K562 (cell line): Measurements from ENCODE around the gene CREB3L2. TPM values are rescaled to one million over a fixed set of nuclear protein-coding genes. Genes with fewer than 3 reads are reported as not detected.
A peak's percentile ranks its signal among the peaks of the same experiment; 100 is the strongest.

Experiments used
- ARID1B ChIP-seq: fragments of 450-650 bp; IDR thresholded peaks from 2 replicates; pipeline ENCODE4 v1.6.1; 2016; ENCODE audit warnings: antibody characterized with exemption, mild to moderate bottlenecking, inconsistent platforms
- ATF7 ChIP-seq: fragments of 450-650 bp; IDR thresholded peaks from 2 replicates; pipeline ENCODE4 v1.7.1; 2014; ENCODE audit warnings: mild to moderate bottlenecking, moderate library complexity
- EP300 ChIP-seq: IDR thresholded peaks from 2 replicates; pipeline ENCODE4 v1.6.1; 2012; ENCODE audit warnings: low read length, improper control_type of control experiment
- ESRRB ChIP-seq: fragments of 250-450 bp; sonication (Bioruptor Pico); IDR thresholded peaks from 2 replicates; pipeline ENCODE4 v1.5.0; 2020; ENCODE audit warnings: mild to moderate bottlenecking, moderate library complexity, borderline replicate concordance
- FOXA3 ChIP-seq, 2 experiments: fragments of 450-650 bp in 1 of 2; sonication (generic) in 1 of 2; formaldehyde crosslinking; IDR thresholded peaks in 1 of 2; conservative IDR thresholded peaks in 1 of 2; 2 replicates each; pipeline versions ENCODE4 v1.4.0 to v1.8.0; 2020 to 2022; ENCODE audit warnings: mild to moderate bottlenecking in 2 of 2, missing genetic modification reagents in 1 of 2
- HES1 ChIP-seq: fragments of 450-650 bp; IDR thresholded peaks from 2 replicates; pipeline ENCODE4 v1.6.1; 2016; ENCODE audit warnings: low read depth, mild to moderate bottlenecking, moderate library complexity
- MCM5 ChIP-seq: fragments of 450-650 bp; IDR thresholded peaks from 2 replicates; pipeline ENCODE4 v1.6.1; 2016; ENCODE audit warnings: low read depth
- NCOA1 ChIP-seq: fragments of 450-650 bp; IDR thresholded peaks from 2 replicates; pipeline ENCODE4 v1.6.1; 2016; ENCODE audit warnings: low read depth
- NEUROD1 ChIP-seq: fragments of 150-350 bp; IDR thresholded peaks from 2 replicates; pipeline ENCODE4 v1.6.1; 2014; ENCODE audit warnings: borderline replicate concordance, low read length, low read depth; ENCODE audit not compliant: partially characterized antibody
- RFX7 ChIP-seq: fragments of 250-450 bp; sonication (Bioruptor Pico); IDR thresholded peaks from 2 replicates; pipeline ENCODE4 v1.5.1; 2021; ENCODE audit warnings: mild to moderate bottlenecking
- SP1 ChIP-seq: sonication (generic); formaldehyde crosslinking; IDR thresholded peaks from 2 replicates; pipeline ENCODE4 v1.8.1; 2022; ENCODE audit warnings: mild to moderate bottlenecking, missing genetic modification reagents
- TGIF2 ChIP-seq: sonication (generic); formaldehyde crosslinking; IDR thresholded peaks from 2 replicates; pipeline ENCODE4 v1.8.1; 2022; ENCODE audit warnings: mild to moderate bottlenecking, missing genetic modification reagents, moderate library complexity
- ZNF121 ChIP-seq: sonication (generic); formaldehyde crosslinking; conservative IDR thresholded peaks from 2 replicates; pipeline ENCODE4 v1.8.0; 2022; ENCODE audit warnings: missing genetic modification reagents
- ZNF3 ChIP-seq: fragments of 250-450 bp; sonication (Bioruptor Pico); IDR thresholded peaks from 2 replicates; pipeline ENCODE4 v1.5.0; 2021; ENCODE audit warnings: mild to moderate bottlenecking, moderate library complexity
- ZNF324 ChIP-seq: fragments of 250-450 bp; sonication (Bioruptor Pico); IDR thresholded peaks from 2 replicates; pipeline ENCODE4 v1.4.0; 2020; ENCODE audit warnings: mild to moderate bottlenecking
- ZNF696 ChIP-seq: fragments of 250-450 bp; sonication (Bioruptor Pico); conservative IDR thresholded peaks from 2 replicates; pipeline ENCODE4 v1.4.0; 2020; ENCODE audit warnings: mild to moderate bottlenecking, moderate library complexity
- polyA plus RNA-seq, 8 experiments: library from polyadenylated mRNA; depleted of rRNA in 4 of 8; stranded (reverse) in 5 of 8; unstranded in 3 of 8; fragments of >200 nt; fragmentation: Nextera tagmentation in 2 of 8; fragmentation: Illumina TruSeq in 1 of 8; extraction: Ambion mirVana in 2 of 8; extraction: Trizol in 1 of 8; gene quantifications; 2 replicates each; pipeline versions ENCODE4 v1.2.1 to v1.2.3, GENCODE V29; 2011 to 2014; ENCODE audit warnings: inconsistent platforms in 1 of 8, missing spikeins in 1 of 8
- total RNA-seq, 7 experiments: library from RNA; depleted of rRNA in 6 of 7; stranded (reverse); fragments of >200 nt in 6 of 7; fragmentation: Illumina TruSeq in 2 of 7; extraction: Trizol in 2 of 7; gene quantifications; 2 replicates each; pipeline versions ENCODE4 v1.2.1 to v1.2.3, GENCODE V29; 2011 to 2021; ENCODE audit warnings: low replicate concordance in 1 of 7
- TF ChIP-seq, protein P1 (sequence below): fragments of 250-450 bp; sonication (Bioruptor Pico); IDR thresholded peaks from 2 replicates; pipeline ENCODE4 v1.8.0; 2021; ENCODE audit warnings: borderline replicate concordance, mild to moderate bottlenecking, moderate library complexity; ENCODE audit not compliant: poor library complexity, severe bottlenecking
- TF ChIP-seq, protein P2 (sequence below): sonication (generic); formaldehyde crosslinking; IDR thresholded peaks from 2 replicates; pipeline ENCODE4 v1.8.0; 2022; ENCODE audit warnings: mild to moderate bottlenecking, missing genetic modification reagents
- TF ChIP-seq, protein P3 (sequence below): fragments of 450-650 bp; IDR thresholded peaks from 2 replicates; pipeline ENCODE4 v1.6.1; 2016; ENCODE audit warnings: borderline replicate concordance

The CREB3L2 gene
- total and polyA plus RNA-seq, 9 of the 15 experiments (the other 6 are each of a cell fraction or from before 2014, with no cell fraction given): 7.1 to 45.6 (median 15.8) TPM

DNA sequence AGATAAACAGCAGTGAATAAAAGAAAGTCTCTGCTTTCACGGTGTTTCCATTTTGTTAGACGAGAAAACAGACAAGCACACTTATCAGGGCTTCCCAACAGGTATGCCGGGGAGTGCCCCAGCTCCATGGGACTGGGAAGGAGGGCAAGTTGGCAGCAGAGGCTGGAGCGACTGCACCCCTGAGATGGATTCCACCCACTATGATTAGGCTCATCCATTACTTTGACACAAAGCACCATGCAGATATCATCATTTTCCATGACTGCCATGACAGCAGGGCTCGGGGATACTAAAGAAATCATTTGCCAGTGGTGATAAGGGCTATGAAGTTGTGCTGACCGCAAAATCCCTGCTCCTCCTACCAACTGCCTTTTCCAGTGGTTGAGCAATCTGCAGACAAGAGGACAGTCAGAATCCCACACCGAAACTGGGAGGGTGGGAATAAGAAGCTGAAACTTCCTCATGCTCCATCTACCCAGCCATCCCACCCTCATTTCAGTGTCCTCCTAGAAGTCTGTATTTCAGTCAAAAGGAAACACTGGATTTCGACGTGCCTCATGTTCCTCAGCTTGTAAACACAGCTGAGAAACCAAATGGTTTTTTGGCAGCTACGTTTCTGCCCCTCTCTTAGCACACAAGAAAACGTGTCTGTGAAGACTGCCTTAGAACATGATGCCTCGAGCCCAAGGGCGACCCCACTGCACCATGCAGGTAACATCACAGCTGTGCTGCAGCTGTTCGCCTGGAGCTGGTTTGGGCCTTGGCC is 15.5 kb downstream of the CREB3L2 start (continued):
- TF ChIP-seq NCOA1 (0 out of 2 replicates have a peak, but pooled peaks have one; percentile 57), ZNF121 (CRISPR knock-in tag) (no peak), HES1 (peak; percentile 80), FOXA3 (CRISPR knock-in tag; conservative IDR thresholded peaks at IDR 0.05 in 1 of 2, IDR thresholded peaks at IDR 0.05 in 1 of 2) (peak in 1 of 2 experiments; percentile 74; a peak in 1 of 4 replicates), ZNF324 (CRISPR knock-in tag) (no peak), SP1 (peak; percentile 61), TGIF2 (CRISPR knock-in tag) (no peak), MCM5 (no peak), ESRRB (CRISPR knock-in tag) (no peak), RFX7 (CRISPR knock-in tag) (no peak), NEUROD1 (peak; percentile 52), ATF7 (peak; percentile 74), EP300 (peak; percentile 81), ZNF696 (CRISPR knock-in tag) (no peak), ZNF3 (no peak), ARID1B (peak; percentile 83)
- TF ChIP-seq, protein P1, sequence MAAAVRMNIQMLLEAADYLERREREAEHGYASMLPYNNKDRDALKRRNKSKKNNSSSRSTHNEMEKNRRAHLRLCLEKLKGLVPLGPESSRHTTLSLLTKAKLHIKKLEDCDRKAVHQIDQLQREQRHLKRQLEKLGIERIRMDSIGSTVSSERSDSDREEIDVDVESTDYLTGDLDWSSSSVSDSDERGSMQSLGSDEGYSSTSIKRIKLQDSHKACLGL (CRISPR knock-in tag): no peak
- TF ChIP-seq, protein P2, sequence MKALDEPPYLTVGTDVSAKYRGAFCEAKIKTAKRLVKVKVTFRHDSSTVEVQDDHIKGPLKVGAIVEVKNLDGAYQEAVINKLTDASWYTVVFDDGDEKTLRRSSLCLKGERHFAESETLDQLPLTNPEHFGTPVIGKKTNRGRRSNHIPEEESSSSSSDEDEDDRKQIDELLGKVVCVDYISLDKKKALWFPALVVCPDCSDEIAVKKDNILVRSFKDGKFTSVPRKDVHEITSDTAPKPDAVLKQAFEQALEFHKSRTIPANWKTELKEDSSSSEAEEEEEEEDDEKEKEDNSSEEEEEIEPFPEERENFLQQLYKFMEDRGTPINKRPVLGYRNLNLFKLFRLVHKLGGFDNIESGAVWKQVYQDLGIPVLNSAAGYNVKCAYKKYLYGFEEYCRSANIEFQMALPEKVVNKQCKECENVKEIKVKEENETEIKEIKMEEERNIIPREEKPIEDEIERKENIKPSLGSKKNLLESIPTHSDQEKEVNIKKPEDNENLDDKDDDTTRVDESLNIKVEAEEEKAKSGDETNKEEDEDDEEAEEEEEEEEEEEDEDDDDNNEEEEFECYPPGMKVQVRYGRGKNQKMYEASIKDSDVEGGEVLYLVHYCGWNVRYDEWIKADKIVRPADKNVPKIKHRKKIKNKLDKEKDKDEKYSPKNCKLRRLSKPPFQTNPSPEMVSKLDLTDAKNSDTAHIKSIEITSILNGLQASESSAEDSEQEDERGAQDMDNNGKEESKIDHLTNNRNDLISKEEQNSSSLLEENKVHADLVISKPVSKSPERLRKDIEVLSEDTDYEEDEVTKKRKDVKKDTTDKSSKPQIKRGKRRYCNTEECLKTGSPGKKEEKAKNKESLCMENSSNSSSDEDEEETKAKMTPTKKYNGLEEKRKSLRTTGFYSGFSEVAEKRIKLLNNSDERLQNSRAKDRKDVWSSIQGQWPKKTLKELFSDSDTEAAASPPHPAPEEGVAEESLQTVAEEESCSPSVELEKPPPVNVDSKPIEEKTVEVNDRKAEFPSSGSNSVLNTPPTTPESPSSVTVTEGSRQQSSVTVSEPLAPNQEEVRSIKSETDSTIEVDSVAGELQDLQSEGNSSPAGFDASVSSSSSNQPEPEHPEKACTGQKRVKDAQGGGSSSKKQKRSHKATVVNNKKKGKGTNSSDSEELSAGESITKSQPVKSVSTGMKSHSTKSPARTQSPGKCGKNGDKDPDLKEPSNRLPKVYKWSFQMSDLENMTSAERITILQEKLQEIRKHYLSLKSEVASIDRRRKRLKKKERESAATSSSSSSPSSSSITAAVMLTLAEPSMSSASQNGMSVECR: no peak
- TF ChIP-seq, protein P3, sequence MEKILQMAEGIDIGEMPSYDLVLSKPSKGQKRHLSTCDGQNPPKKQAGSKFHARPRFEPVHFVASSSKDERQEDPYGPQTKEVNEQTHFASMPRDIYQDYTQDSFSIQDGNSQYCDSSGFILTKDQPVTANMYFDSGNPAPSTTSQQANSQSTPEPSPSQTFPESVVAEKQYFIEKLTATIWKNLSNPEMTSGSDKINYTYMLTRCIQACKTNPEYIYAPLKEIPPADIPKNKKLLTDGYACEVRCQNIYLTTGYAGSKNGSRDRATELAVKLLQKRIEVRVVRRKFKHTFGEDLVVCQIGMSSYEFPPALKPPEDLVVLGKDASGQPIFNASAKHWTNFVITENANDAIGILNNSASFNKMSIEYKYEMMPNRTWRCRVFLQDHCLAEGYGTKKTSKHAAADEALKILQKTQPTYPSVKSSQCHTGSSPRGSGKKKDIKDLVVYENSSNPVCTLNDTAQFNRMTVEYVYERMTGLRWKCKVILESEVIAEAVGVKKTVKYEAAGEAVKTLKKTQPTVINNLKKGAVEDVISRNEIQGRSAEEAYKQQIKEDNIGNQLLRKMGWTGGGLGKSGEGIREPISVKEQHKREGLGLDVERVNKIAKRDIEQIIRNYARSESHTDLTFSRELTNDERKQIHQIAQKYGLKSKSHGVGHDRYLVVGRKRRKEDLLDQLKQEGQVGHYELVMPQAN: no peak
